Ishikawa (cell line): ENCODE results near the gene PREP.

Experiments
- CEBPB ChIP-seq: IDR thresholded peaks from 2 replicates; pipeline ENCODE4 v1.6.1; 2012
- CREB1 ChIP-seq: IDR thresholded peaks from 2 replicates; pipeline ENCODE4 v1.6.1; 2012; ENCODE audit warnings: low read depth
- EP300 ChIP-seq: IDR thresholded peaks from 2 replicates; pipeline ENCODE4 v1.6.1; 2012; ENCODE audit warnings: borderline replicate concordance
- FOXM1 ChIP-seq: IDR thresholded peaks from 2 replicates; pipeline ENCODE4 v1.6.1; 2012; ENCODE audit warnings: low read depth, borderline replicate concordance
- NFIC ChIP-seq: IDR thresholded peaks from 2 replicates; pipeline ENCODE4 v1.6.1; 2012
- RAD21 ChIP-seq: IDR thresholded peaks from 2 replicates; pipeline ENCODE4 v1.6.1; 2012; ENCODE audit warnings: low read depth
- REST ChIP-seq: IDR thresholded peaks from 2 replicates; pipeline ENCODE4 v1.6.1; 2012; ENCODE audit warnings: low read depth, mild to moderate bottlenecking
- TAF1 ChIP-seq: IDR thresholded peaks from 2 replicates; pipeline ENCODE4 v1.6.1; 2012; ENCODE audit warnings: low read depth, mild to moderate bottlenecking
- TCF12 ChIP-seq: IDR thresholded peaks from 2 replicates; pipeline ENCODE4 v1.6.1; 2012; ENCODE audit warnings: low read depth
- TEAD4 ChIP-seq: IDR thresholded peaks from 2 replicates; pipeline ENCODE4 v1.6.1; 2012
- USF1 ChIP-seq: IDR thresholded peaks from 2 replicates; pipeline ENCODE4 v1.6.1; 2012
- YY1 ChIP-seq: IDR thresholded peaks from 2 replicates; pipeline ENCODE4 v1.6.1; 2012; ENCODE audit warnings: low read depth
- ZBTB7A ChIP-seq: IDR thresholded peaks from 2 replicates; pipeline ENCODE4 v1.6.1; 2012; ENCODE audit warnings: low read depth
- TF ChIP-seq, protein P1 (sequence below): IDR thresholded peaks from 2 replicates; pipeline ENCODE4 v1.6.1; 2012

DNA sequence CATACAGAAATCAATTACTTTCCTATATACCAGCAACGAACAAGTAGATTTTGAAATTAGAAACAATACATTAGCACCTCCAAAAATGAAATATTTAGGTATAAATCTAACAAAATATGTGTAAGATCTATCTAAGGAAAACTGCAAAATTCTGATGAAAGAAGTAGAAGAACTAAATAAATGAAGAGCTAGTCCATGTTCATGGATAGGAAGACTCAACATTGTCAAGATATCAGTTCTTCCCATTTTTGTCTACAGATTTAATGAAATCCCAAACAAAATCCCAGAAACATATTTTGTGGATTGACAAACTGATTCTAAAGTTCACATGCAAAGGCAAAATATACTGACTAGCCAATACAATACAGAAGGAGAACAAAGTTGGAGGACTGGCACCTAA is 33.7 kb downstream of the PREP start:
- TF ChIP-seq ZBTB7A (no peak), YY1 (no peak), EP300 (no peak), REST (no peak), CREB1 (no peak), RAD21 (no peak), CEBPB (no peak), TAF1 (no peak), TEAD4 (no peak), NFIC (no peak), FOXM1 (no peak), USF1 (no peak), TCF12 (no peak)
- TF ChIP-seq, protein P1, sequence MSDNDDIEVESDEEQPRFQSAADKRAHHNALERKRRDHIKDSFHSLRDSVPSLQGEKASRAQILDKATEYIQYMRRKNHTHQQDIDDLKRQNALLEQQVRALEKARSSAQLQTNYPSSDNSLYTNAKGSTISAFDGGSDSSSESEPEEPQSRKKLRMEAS: no peak
